Measurements from ENCODE around the gene SS18L1.

SS18L1 gene

DNA sequence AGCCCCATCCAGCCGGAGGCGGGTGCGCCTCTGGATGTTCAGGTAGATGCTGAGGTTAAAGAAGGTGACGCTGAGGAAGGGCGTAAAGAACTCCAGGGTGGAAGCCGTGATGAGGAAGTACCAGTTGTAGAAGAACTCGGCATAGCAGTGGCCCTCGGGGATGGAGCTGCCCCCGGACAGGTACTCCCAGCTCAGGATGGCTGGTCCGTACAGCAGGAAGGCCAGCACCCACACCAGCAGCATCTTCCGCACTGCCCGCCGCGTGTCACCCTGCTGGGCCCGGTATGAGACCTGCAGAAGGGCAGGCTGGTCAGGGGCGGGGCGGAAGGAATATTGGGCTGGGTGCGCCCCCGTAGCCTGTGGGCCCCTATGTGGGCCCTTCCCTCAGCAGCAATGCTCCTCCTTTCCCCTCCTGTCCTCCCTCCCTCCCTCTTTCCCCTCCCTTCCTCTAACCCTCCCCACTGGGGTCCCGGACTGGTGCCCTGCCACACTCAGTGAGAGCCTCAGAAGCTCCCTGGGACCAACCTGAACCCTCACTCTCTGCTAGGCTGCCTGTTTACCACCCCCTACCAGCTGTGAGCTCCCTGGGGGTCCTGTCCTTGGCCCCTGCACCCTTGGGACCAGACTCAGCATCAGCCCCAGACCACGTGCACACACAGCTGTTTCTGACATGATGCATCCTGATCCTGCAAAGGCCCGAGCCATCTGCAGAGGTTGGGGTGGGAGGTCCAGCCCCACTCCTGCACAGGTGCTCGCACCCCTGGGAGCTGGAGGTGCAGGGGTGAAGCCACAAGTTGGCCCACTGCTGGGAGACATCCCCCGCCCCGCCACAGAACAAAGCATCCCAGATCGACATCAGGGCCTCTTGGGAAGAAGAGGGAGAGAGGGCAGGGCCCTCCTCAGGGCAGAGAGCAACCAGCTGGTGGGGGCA lies 73.3 kb downstream of the SS18L1 start:
- DNase-seq: peak; percentile 57

DNA sequence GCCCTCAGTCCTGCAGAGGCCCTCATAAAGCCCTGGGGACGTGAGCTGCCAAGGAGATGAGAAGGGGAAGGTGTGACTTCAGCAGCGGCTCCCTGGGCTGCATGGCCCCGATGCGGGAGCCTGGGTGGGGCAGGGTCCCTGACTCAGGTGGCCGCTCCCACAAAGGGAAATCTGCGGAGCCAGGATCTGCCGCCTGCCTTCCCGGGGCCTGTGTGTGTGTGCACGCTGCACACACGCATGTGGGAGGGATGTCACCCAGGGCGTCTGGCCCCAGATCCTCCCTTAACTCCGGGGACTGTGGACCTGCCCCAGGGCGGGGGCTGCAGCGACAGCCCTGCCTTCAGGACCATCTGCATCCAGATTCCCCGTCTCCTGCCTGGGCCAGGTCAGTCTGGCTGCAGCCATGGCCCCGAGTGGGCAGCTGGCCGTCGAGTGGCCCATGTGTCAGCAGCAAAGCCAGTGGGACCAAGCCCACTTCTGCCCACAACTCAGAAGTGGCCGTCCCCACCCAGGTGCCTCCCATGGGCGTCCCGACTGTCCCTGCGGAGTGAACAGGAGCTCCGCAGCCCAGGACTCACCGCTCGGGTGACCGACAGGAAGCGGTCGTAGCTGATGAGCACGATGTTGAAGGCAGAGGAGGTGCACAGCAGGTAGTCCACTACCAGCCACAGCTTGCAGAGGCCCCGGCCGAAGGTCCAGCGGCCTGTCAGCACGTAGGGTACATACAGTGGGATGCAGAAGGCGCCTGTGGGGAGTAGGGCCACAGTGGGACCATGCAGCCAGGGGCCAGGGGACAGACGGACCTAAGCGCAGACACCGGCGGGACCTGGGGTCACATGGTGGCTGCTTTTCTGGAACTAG lies 74.6 kb downstream of the SS18L1 start:
- DNase-seq: no peak

DNA sequence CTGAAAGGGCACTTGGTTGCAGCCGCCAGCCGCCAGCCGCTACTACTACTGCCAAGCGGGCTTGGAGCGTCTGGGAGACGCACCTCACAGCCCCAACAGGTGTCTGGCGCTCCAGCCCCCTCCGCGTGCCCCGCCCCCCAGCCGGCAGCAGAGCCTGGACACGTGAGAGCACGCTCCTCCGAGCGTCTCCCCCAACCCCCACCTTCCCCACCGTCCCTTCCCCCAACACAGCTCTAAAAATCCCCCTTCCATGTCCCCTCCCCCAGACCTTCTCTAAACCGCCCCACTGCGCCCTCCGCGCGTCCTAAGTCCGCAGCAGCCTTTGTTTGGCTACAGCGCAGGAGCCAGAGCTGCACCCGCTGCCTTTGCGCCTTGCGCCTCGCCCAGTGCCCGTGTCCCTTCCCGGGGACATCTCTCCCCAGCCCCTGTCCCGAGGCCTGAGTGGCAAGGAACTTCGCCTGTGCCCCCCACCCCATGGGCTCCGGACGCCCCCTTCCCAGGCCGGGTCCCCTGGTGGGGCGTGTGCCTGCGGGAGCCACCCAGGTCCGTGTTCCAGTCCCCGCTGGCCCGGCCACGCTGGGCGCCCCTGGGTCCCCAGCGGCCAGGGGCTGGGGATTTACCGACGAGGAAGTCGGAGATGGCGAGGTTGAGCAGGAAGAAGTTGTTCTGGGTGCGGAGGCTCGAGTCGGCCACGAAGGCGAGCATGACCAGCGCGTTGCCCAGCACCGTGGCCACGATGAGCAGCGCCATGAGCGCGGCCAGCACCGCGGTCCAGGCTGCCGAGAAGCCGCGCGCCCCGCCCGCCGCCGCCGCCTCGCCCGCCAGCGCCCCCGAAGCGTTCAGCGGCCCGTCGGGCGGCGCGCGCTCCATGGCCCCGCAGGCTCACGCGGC lies 75.8 kb downstream of the SS18L1 start:
- DNase-seq: peak; percentile 55

DNA sequence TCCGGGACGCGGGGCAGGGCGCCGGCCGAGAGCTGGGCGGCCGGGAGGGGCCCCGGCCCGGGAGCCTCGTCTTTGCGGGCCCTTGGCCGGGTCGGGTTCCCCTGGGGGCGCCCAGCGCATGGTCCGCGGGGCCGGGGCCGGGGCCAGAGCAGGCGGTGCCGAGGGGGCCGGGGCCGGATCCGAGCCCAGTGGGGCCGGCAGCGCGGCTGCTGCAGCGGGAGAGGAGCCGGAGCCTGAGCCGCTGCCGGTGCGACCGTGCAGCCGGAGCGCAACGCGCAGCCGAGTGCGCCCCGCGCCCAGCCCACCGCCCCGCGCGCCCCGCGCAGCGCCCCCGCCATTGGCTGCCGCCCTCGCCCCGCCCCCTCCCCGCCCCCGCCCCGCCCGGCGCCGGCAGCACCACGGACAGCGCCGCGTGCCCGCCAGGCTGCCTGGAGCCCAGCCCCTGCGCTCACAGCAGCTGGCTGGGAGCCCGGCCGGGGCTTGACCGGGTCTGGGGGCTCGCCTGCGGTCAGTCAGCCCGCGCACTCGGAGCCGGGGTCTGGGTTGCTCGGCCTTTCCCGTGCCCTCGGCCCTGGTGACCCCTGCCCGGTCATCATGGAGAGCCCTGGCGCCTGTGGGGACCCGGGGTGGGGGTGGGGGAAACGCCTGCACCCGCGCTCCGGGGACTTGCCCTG lies 76.6 kb downstream of the SS18L1 start, which contains the start of gene HRH3:
Gene HRH3, minus strand, starts transcription at position 287 of the 674 bp plus-strand sequence. CDS start 308 bp downstream, outside the sequence.
- peak; percentile 63 for DNase-seq

DNA sequence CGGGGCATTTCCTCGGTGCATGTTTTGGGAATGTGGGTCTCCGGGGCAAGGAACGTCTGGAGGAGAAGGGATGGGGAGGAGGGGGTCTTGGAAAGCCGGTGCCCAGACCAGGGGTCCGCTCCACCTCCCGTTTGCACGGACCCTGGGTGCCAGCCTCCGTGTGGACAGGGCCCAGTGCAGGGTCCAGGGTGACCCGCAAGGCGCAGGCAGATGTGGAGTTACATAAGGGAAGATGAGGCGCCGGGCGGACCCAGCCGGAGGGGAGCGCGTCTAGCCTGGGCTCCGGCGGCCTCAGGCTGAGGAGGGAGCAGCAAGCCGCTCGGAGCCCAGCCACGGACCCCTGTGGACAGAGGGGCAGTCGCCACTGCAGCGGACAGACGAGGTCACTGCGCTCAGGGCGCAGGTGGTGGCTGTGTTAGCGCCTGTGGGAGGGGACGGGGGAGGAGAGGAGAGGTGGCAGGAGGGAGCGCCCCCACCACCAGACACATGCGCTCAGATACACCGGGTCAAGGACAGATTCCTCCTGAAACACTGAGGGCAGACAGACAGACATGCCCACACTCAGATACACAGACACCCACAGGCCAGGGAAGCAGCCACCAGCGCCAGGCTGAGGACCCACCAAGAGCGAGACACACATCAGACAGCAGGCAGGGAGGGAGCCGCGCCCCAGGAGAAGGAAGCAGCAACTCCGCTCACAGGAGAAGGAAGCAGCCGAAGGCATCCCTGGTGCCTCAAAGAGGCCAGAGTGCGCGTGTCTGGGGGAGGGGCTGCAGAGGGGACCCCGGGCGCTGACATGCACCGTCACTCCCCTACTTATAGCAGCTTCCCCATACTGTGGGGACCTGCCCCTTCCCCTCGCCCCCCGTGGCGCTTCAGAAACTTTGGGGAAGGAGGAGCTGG lies 77.3 kb downstream of the SS18L1 start:
- DNase-seq: peak; percentile 13

DNA sequence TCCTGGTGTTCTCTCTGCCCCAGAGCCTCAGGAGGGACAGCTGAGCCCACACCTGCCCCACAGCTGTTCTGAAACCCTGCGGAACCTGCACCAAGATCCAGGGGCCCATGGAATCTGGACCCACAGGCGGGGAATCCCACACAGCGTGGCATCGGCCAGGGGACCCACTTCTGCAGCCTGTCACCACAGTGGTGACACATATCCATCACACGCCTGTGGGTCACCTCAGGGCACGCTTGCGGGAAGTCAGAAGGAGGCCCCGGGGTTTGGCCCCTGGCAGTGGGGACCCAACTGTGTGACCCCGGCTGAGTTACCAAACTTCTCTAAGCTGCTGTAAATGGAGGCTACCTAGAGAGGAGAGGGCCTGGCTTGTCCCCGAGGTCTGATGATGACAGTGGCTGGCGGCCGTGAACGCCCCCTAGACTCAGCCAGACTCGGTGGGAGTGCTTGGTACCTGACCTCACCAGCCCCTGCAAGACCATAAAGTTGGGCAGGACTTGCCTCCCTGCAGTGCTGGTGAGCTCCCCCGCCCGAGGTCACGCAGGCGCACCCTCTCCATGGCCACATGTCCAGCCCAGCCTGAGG lies 78.8 kb downstream of the SS18L1 start:
- no peak for DNase-seq

DNA sequence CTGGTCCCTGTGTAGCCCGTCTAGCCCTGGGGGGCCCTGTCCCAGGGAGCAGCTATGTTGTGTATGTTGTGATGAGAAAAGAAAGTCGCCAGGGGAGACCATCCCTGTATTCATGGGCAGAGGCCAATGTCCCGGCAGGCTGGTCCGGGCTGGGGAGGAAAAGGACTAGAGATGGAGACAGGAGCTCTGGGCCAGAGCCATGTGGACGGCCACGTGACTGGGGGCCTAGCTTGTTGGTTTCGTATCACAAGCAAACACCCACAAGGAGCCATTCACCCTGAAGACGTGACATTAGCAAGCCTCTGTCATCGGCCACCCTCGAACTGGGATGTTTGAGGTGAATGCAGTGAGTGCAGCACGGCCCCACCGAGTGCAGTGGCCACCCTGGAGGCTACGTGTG lies 79.4 kb downstream of the SS18L1 start:
- no peak for DNase-seq

DNA sequence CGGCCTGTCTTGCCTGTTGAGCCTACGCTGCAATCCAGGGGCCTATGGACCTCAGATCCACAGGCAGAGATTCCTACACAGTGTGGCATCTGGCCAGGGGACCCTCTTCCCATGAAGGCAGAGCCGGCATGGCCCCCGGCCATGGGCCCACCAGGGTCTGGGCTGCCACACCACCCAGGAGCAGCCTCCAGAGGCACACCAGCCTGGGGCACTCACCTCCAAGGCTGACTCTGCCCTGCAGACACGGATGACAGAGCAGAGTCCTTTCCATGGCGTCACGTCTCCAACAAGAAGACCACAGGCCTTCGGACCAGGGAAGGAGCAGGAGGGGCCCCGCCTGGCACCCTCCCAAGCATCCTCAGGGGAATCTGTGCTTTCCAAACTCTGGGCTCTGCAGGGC lies 80.0 kb downstream of the SS18L1 start:
- DNase-seq: no peak

DNA sequence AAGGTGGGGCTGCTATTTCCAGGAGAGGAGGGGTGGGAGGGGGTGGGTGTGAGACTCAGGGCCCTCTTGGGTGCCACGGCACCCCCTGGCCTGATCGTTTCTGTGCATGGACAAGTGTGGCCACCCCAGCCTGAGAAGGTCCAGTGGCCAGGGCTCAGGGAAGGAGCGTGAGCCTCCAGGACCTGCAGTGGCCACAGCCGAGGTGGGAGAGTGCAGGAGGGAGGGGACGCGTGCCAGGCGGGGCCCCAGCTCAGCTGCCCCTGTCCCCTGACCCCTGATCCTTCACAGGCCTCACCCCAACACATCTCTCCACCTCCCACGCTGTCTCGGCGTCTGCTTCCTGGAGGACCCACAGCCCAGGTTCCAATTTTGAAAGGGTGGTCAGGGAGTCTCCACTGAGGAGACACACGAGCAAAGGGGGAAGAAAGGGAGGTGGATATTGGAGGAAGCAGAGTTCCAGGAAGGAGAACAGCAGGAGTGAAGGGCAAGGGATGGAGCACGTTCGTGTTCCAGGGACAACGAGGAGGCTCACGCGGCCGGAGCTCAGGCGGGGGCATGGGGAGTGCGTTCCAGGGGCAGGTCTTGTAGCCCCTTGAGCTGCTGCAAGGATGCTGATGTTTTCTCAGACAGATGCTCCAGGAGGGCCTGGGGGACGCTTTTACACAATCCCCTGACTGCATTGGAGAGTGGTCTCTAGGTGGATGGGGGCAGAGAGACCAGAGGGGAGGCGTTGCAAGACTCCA lies 80.7 kb downstream of the SS18L1 start:
- no peak for DNase-seq

DNA sequence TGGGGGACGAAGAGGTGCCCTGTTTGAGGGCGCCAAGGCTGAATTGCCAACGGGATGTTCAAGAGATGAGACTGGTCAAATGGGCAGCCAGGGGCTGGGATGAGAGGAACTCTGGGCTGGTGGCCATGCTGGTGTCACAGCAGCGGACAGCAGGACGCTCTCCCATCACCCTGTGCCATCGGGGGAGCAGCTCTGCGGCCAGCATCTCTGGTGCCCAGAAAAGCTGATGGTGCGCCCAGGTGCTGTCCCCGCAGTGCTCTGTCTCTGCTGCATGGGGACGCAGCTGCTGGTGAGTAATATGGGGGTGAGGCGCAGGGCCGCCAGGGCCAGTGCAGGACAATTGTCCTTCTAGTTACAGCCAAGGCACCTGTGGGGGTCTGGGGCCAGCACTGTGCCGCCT lies 81.5 kb downstream of the SS18L1 start:
- DNase-seq: no peak

DNA sequence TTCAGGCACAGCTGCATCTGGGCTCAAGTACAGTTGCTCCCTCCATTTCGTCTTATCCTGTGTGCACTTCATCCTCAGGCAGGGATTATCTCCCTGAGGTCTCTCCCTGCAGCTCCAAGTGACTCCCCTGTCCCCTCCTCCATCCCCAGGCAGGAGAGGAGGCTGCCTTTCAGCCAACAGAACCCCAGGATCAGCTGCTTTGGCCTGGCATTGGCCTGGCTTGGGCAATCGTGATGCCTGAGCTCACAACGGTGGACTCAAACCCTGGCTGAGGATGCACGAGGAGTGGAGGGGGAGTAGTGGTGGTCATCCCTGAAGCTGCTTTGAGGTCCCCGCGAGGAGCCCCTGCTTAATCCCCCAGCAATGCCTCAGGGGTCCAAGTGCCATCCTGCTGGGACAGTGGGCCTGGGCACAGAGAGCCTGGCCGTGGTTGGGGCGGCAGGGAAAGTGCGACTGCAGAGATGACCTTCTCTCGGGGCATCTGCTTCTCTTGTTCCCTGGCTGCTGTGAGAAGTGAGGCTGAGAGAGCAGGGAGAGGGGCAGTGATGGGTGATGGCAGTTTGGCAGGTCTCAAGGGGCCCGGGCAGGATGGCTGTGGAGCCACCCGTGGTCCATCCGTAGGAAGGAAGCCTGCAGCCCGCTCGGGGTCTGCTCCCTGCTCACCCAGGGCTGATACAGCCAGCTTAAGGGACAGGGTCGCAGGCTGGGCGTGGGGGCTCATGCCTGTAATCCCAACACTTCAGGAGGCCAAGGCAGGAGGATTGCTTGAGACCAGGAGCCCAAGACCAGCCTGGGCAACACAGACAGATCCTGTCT lies 82.5 kb downstream of the SS18L1 start:
- no peak for DNase-seq

DNA sequence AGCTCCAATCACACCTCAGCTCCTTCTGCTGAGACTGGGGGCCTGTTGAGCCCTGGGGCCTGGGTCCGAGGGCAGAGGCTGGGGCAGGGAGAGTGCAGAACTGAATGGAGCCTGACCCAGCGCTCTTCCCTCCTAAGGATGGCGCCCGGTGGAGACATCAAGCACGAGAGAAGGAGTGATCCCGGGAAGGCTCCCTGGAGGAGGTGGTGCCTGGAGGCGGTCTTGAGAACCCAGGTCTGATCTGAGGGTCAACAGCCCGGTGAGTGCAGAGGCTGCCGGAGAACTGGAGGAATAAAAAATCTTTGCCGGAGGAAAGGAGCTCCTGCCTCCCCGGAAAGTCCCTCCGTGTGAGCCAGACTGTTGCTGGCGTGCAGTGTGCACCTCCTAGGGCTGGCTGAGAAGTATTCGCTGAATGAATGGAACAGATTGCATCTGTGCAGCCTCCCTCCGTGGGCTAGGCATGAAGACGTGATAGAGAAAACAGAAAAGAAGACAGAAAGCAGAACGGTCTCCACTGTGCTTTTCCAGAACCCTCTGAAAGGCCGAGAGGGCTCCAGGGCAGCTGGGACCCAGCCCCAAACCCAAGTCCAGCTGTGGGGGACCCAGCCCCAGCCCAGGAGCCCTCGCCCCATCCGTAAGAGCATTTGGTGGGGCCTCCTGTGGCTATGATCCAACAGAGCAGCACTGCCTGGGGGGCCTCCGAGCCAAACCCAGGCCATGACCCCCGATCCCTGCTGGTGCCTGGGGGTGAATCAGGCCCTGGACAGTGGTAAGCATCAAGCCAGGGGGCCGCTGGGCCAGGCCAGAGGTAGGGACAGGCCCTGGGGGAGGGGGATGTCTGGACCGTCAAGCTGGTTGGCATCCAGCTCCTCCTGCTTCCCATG lies 83.4 kb downstream of the SS18L1 start:
- no peak for DNase-seq

DNA sequence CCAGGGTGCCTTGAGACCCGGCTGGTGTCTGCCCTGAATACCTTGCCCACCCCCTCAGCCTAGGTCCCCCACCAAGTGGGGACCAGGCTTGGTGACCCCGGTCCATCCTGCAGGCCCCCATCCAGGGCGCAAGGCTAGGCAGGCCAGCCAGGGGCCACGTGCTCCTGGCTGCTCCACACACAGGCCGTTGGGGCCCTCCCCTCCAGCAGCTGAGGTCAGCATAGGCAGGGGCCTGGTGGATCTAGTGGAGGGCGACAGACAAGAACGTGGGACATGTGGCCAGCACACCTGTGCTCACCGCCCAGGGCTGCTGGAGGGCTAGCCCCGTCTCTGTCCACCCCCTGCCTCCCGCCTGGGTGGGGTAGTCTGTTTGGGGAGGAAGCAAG lies 84.0 kb downstream of the SS18L1 start:
- no peak for DNase-seq

DNA sequence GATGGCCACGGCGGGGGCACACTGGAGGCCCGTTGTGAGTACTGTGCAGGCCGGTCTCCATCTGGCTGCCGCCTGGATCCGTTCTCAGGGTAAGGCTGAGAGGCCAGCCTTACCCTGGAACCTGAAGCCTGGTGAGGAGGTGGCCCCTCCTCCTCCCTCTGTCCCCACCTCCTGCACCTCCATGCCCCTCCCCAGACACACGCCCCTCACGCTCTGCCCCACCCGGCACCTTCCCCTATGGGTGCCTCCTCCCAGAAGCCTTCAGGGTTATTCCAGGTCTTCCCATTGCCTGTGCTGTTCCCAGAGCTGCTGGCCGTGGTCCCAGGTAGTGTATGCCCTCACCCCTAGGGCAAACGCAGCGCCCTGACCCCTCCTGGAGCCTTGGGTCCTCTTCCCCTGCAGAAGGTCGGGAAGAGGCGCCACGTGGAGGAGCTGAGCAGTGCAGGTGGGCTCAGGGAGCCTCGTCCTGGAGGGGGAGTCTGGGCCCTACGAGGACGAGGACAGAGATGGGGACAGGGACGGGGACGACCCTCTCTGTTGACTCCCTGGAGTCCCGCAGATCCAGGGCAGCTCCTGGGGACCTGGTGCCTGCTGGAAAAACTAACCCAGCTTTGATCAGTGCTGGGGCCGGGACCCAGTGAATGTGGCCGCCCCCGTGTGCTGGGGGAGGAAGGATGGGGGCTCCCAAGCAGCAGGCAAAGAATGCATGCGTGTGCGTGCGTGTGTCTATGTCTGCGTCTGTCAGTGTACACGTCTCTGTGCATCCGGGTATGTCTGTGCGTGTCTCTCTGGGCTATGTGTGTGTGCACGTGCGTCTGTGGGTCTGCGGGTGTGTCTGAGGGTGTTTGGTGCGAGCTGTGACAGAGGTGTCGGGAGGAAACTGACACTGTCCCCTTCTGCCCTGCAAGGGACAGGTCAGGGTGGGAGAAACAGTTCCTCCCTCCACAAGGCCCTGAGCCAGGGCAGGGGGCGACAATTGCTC lies 84.7 kb downstream of the SS18L1 start:
- DNase-seq: no peak

DNA sequence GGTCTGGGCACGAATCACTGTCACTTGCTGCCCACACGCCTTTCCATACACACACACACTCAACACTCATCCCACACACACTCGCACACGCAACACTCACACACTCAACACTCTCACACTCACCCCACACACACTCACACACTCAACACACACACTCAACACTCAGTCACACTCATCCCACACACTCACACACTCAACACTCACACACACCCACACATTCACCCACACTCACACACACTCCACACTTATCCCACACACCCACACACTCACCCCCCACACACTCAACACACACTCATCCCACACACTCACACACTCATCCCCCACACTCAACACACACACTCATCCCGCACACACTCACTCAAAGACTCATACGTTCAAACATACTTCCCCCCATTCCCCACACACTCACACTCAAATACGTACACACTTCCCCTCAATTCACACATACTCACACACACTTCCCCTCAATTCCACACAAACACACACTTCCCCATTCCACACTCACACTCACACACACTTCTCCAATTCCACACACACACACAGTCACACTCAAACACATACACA lies 85.5 kb downstream of the SS18L1 start:
- DNase-seq: no peak

DNA sequence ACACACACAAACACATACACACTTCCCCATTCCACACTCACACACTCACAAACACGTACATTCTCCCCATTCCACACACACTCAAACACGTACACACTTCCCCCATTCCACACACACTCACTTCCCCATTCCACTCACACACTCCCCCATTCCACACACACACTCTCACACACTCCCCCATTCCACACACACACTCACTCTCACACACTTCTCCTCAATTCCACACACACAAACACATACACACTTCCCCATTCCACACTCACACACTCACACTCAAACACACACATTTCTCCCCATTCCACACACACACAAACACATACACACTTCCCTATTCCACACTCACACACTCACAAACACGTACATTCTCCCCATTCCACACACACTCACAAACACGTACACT lies 86.1 kb downstream of the SS18L1 start:
- DNase-seq: no peak
